Activated CD4-positive, alpha-beta T cell treated with anti-CD3 and anti-CD28 coated beads, Interleukin-2, Interleukin-6, amounts not matched to agents 100 ng/mL and 50 ng/mL, durations not matched to agents 16 hours and 8 hours (primary cell): ENCODE data around the gene E2F1.
"Not testable (repeated sequence)": the region's sequence is repeated elsewhere in the genome, so short reads cannot be mapped to it uniquely, and the experiment has no call there.

ENCODE experiments used
- DNase-seq: peaks from one replicate; pipeline ENCODE4 v3.0.0-alpha.2; 2020

Gene E2F1

DNA sequence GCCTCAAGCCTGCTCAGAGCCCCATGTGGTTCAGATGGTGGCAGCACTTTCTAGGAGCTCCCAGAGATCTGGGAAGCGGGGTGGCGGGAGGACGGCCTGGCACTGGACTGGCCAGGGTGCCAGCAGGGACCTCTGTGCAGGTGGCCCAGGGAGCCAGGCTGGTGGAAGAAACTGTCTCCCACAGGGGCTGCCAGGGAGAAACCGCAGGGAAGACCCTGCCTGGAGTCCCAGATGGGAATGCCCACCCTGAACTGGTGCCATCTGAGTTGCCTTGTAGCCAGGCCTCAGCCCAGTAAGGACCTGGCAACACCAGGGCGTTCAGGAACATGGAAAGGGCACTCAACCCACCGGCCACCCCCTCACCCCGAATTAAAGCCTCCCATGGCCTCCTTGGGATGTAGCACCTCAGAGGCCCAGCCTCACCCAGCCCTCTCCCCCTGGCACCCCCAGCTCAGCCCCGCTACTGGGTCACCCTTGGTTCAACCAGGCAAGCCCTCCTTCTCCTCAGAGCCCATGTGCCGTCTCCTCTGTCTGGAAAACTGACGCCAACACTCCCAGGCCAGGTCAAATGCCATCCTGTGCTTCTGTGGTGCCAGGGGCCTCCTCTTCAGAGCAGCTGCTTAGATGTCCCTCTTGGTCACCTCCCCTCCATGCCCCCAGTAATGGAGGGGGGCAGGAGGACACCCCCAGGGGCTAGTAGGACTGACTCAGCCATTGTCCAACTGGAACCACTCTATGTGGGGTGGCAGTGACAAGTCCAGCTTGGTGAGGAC, 30.0 kb downstream of the E2F1 start:
- DNase-seq = no peak

DNA sequence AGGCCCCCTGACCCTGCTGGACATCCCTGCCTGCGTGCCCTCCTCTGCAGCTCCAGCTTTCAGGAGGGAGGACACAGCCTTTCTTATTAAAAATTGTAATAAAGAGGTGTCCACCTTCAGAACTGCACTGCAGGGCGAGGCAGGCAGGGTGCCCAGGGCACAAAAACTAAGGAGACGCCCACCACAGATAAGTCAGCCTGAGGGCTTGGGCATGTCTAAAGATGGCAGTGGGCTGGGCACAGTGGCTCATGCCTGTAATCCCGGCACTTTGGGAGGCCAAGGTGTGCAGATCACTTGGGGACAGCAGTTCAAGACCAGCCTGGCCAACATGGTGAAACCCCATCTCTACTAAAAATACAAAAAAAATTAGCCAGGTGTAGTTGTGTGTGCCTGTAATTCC, 31.0 kb downstream of the E2F1 start:
- DNase-seq = no peak

DNA sequence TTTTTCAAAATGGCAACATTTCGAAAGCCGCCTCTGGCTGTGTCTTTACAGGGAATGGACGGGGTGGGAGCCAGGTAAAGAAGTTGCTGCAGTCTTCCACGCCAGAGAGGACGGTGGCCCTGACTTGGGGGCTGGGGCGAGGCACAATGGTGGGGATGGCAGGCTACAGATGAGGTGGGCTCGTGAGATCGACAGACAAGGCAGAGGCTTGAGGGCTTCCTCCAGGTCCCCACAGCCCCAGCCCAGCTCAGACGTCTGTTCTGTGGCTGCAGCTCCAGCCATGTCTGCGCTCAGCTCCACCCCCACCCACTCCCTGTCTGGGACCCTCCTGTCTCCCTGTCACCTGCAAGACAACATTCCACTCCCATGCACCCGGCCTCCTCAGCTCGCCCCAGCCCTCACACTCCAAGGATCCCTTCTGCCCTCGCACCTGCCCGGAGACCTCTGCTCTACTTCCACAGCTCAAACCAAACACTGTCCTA, 31.5 kb downstream of the E2F1 start:
- no peak for DNase-seq

DNA sequence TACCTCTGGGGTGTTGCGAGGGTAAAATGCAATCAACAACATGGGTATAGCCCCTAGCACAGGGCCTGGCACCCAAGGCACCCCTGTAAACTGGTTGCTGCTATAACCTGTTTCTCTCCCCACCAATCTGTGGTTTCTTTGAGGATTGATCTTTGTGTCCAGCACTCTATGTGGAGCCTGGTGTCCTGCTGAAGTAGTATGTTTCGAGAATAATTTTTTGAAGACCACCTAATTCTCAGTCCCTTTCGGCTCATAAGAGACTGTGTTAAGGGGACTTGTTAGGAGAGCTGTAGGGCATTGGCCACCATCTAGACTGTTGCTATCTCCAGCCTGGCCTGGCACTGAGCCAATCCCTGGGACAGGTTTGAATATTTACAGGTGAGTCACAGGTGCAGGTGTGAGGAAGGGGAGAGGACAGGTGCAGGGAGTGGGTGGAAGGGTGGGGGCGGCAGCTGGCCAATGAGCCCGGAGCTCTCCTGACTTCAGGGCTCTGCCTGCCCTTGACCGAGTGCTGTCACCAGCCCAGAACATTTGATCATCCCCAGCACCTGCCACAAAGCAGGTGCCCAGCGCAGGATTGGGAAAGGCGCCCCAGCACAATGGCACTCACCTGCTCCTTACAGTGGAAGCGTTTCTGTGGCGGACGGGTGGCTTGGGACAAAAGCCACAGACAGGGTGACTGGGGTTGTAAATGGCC, 32.1 kb downstream of the E2F1 start:
- DNase-seq = no peak

DNA sequence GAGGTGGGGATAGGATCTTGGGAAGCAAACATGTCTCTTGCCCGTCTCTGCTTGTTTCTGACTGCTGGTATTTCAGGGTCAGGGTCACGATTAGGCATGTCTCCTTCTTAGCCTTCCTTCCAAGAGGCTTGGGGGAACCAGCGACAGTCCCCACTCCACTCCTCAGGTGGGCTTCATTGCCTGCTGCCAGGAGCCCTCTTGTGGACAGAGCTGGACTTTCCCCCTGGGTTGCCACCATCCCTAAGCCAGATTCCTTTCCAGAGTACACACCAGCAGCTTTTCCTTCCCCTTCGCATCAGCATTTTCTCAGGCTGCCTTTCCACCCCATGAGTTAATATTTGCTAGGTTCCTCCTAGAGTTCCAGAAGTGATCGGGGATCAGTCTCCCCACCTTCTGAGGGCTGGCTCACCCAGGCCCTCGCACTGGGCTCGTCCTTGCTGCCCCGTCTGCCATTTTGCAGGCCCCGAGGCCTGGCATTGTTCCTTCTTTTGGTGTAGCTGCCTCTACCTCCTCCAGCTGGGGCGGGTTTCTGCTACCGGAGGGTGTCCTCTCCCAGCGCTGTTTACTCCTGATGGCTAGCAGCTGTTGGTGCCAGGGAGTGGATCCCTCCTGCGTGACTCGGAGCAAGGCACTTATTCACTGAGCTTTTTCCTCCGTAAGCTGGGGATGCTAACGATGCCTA, 32.8 kb downstream of the E2F1 start:
- DNase-seq = peak; percentile 56

DNA sequence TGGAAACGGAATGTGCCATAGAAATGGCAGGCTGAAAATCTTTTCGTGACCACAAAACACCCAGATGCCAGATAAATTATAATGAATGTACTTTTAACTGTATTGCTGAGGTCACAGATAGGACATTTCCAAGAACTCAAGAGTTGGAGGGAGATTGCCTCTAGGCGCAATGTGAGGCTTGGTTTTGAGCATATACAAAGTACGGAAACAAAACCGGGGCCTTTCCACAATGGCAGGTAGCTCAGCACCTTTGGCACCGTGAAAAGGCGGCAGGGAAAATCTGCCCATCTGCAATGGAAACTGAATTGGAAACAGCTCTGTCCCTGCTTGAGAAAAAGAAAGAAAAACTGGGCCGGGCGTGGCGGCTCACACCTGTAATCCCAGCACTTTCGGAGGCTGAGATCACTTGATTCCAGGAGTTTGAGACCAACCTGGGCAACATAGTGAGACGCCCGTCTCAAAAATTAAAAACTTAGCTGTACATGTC, 34.6 kb downstream of the E2F1 start:
- no peak for DNase-seq

DNA sequence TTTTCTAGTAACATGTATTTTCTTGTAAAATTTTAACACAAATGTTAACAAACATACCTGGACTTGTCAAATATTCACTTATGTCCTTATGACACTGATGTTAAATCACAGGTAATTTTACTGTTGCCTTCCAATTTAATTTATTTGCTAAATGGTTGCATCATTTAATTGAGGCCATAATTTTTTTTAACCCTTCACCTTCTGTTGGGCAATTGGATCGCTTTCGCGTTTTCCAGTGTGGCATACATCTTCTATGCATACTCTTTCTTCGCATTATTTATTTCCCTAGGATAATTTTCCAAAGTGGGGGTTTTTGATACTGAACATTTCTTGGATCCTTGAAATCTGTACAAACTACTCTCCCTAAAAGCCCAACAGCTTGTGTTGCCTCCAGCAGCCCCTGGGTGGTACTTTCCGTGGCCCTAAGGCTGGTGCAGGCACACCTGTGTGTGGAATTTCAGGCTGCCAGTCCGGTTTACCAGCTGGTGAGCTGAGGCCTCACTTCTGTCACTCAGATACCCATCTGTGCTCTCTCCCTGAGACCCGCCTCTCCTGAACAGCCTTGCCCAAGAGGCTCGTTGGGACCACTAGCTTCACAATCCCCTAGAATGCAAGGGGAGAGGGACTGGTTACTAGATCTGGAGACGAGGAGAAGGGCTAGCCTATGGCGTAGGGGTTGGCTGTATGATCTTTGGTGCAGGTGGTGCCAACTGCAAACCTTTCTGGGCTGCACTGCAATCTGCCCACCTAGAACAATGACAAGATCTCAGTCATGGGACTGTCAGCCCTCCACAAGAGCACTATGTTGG, 35.2 kb downstream of the E2F1 start:
- DNase-seq = no peak

DNA sequence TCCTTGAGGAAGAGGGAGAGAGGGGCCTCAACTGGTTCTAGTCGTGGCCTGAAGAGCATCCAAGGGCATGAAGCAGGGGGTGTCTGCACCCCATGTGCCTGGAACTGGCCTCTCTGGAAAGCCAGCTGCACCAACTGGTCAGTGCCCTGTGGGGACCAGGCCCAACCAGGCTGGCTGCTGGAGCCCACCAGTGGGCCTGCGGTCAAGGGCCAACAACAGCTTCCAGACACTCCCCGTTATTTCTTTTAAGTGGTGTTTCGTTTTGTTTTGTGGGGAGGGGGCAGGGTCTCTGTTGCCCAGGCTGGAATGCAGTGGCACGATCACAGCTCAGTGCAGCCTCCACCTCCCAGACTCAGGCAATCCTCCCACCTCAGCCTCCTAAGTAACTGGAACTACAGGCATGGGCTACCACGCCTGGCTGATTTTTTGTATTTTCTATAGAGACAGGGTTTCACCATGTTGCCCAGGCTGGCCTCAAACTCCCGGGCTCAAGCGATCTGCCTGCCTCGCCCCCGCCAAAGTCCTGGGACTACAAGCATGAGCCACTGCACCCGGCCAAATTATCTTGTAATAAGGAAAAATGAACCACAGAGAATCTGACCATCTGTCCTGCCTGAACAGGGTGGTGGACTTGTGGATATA, 36.0 kb downstream of the E2F1 start:
- no peak for DNase-seq

DNA sequence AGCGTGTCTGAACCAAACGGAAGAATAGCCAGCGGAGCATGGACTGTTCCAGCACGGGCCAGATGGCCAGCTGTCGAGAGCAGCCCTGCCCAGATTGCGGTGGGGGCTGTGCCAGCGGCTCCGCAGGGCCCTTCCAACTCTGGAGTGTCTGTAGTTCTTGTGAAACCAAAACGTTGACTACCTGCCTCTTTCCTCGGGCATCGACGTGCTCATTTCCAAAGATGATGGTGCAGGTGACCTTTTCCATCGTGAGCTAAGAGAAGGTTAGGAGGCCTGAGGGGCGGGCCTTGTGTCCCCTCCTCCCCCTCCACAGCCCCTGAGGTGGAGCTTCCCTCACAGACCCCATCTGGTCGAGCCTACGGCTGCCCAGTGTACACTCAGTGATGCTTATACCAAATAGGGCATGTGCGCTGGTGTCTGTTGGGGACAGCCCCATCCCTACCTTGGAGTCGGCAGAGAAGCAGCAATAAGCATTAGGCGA, 36.9 kb downstream of the E2F1 start:
- no peak for DNase-seq

DNA sequence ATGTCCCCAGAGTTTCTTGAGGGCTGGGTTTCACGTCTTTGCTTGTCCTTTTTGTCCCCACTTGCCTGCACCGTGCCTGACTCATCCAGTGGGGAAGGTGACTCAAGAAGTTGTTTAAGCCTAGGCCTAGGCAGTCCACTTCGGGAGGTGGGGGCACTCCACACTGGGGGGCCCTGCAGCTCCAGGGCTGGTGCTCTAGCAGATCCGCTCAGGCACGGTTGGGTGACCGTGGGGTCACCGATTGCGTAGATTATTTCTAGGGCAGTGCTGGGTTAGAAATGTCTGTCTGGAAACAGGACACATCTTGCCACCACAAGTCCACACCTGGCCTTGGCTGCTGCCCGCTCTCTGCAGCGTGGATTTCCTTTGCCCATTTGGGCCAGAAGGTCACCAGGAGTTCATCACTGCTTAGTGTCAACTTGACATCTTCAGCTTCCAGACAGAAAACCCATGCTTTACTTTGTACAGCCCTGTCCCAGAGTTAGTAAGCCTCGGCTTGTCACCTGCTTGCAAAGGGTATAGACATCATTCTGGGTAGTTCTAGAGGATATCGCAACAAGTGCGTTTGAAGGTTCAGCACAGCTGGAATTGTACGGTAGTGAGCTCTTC, 37.7 kb downstream of the E2F1 start:
- no peak for DNase-seq

DNA sequence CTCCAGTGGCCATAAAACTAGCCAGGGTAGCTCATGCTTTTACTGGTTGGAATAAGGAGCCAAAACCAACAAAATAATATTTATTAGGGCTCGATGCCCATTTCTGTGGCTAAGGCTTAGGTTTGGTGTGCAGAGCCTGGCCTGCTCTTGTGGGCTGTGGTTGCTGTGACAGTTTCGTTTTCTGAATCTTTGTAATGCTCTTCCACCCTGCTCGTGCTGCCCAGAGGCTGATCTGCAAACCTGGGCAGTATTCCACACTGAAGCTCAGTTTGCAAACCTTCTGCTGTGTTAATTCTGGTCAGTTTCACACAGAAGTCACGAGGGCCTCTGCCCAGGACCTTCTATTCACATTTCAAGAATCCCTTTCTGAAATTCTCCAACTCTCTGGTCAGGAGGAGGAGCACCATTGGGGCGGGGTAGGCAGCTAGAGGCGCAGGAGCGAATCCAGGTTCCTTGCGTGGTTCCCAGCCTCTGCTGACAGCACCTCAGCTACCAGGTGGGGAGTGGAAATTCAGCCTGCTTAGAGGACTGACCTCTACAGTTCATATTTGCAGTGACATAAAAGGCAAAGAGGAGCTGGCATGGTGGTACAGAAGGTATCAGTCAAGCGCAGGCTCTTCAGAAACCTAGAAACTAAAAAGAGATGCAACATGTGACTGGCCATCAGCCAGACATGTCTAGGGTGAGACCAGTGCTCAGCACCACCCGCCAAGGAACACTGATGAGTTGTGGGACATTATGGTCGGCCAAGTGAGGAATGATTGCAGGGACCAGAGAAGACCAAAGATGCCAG, 38.4 kb downstream of the E2F1 start:
- DNase-seq = peak; percentile 43

DNA sequence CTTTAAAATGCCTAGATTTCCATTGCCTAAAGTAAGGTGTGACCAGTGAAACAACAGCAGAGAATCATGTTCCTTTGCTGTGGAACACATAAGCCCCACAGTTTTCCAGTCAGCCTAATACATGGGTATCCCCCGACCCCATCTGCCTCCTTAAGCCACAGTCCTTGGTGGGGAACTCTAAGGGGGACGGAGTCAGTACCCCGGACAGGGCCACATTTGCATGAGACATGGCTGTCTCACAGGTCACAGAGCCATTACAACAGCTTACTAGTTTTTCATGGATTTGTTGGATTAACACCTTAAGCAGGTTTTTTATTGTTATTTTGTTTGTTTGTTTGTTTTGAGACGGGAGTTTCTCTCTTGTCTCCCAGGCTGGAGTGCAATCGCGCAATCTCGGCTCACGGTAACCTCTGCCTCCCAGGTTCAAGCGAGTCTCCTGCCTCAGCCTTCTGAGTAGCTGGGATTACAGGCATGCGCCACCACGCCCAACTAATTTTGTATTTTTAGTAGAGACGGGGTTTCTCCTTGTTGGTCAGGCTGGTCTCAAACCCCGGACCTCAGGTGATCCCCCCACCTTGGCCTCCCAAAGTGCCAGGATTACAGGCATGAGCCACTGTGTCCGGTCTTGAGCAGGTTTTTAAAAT, 39.1 kb downstream of the E2F1 start:
- not testable (repeated sequence) for DNase-seq

DNA sequence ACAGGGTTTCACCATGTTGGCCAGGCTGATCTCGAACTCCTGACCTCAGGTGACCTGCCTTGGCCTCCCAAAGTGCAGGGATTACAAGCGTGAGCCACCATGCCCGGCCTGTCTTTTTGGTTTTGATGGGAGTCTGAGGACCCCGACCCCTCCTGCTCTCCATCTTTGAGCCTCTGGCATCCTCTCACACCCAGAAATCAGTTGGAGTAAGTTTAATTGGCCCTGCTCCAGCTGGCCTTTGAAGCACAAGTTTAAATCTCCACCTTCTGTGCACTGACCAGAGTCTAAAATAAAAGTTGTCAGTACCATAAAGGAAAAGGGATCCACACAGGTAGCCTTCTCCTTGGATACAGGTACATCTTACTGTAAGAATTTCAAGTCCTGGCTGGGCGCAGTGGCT, 40.0 kb downstream of the E2F1 start:
- DNase-seq = no peak

DNA sequence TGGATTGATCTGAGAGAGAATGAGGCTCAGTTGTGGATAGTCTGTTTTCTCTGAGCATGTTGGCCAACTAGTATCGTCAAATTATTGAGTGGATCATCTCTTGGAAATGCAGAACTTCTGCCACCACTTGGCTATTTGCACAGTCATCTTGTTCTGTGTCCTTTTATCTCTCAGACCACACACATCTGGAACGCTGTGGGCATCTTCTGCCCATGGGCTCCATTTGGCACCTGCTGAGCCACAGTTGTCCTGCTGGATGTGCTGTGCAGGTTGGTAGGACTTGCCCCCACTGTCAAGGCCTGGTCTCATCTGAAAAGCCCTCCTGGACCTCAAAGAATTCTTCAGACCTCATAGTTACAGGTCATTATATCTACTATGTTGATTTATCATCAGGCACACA, 40.8 kb downstream of the E2F1 start:
- DNase-seq = no peak

DNA sequence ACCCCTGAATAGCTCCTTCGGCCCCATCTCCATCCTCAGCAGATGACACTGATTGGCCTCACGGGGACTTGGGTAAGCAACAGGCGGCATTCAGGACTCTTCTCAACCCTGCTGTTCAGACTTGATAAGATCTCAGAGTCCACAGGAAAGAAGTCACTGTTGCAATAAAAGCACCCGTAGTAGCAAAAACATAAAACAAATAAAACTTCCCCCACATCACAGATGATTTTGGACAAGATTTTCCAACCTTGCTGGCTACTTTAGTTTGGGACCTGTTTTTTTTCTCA, 41.2 kb downstream of the E2F1 start:
- no peak for DNase-seq

DNA sequence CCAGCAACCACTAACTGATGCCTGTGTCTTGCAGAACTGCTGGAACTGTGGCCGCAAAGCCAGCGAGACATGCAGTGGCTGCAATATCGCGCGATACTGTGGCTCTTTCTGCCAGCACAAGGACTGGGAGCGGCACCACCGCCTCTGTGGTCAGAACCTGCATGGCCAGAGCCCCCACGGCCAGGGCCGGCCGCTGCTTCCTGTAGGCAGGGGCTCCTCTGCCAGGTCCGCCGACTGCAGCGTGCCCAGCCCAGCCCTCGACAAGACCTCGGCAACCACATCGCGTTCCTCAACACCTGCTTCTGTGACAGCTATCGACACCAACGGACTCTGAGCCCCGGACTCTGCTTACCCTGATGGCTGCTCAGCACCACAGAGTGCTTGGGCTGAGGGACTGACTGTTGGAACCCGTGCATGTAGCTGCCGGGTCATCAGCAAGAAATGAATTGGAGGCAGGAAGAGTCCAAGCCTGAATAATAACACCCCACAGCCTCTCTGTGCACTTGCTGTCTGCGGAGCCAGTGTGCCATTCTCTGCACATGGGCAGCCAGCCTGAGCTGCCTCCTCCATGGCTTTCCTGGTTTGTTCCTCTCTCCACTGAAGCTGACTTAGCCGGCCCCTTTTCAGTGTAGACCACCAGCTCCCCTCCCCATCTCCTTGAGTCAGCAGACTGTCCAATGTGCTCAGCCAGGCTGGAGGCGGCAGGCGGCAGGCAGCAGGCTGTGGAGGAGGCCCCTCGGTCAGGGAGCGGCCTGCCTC, 41.7 kb downstream of the E2F1 start:
- no peak for DNase-seq

DNA sequence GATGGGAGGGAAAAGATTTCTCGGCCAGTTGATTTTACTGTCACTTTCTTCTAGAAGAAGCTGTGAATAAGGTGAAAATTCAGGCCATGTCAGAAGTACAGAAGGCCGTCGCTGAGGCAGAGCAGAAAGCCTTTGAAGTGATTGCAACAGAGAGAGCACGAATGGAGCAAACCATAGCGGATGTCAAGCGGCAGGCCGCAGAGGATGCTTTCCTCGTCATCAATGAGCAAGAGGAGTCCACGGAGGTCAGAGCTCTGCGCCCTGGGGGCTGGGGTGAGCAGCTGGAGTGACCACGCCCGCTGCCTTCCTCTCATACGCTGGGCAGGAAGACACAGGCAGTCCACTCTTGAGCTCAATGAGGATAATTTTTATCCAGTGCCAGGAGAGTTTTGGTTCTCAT, 45.9 kb downstream of the E2F1 start:
- DNase-seq = no peak

DNA sequence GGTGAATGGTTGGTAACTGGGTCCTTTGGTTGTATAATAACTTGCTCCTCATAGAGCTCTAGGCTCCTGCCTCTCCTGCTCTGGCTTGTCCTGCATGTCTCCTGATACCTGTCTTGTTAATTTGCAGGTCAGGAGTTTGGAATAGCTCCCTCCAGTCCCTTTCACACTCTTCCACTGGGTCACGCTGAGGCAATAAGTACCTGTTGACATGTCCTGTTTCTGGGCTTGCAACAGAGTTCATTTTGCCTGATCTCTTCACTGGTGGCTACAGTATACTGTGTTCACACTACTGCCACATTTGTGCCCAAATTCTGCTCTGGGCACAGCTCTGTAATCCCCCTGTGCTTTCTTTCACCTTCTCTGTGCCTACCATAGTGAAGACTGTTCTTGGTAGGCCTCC, 49.4 kb downstream of the E2F1 start:
- no peak for DNase-seq

DNA sequence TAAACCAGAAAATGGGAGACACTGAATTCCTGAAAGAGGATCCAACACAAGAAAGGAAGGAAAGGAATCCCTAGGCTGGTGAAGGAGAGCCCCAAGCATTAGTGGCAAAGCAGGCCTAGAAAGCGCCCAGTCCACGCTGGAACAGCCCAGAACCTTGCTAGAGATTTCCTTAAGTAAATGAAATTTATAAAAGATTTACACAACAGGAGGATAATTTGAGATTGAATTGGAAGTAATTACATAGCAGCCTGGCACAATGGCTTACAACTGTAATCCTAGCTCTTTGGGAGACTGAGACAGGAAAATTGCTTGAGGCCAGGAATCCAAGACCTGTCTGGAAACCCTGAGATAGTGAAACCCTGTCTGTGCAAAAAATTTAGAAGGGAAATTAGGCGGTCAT, 50.8 kb downstream of the E2F1 start:
- no peak for DNase-seq

DNA sequence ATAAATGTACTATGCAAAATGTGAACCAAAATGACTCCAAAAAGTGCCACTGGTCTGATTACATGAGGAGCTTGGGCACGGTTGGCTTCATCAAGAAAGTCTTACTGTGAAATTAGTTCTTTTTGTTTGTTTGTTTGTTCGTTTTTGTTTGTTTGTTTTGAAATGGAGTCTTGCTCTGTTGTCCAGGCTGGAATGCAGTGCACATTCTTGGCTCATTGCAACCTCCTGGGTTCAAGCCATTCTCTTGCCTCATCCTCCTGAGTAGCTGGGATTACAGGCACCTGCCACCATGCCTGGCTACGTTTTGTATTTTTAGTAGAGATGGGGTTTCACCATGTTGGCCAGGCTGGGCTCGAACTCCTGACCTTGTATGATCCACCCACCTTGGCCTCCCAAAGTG, 54.3 kb downstream of the E2F1 start:
- DNase-seq = not testable (repeated sequence)
